GM23338 (cell line): Measurements from ENCODE around the gene CNOT8. TPM values are rescaled to one million over a fixed set of nuclear protein-coding genes. Genes with fewer than 3 reads are reported as not detected.

ENCODE experiments used
- ATAC-seq: fragments of 200-7000 bp; cut with Tn5 transposase; 3 replicates; pipeline ENCODE4 v1.9.1; 2020
- DNase-seq: peaks from one replicate; pipeline ENCODE4 v3.0.0-alpha.2; 2015; ENCODE audit warnings: low spot score
- H2AFZ ChIP-seq: fragments of 200-600 bp; sonication (generic); 2 replicates; pipeline ENCODE4 v1.8.0; 2016; ENCODE audit warnings: antibody characterized with exemption, mild to moderate bottlenecking, moderate library complexity
- H3F3A ChIP-seq: fragments of 200-600 bp; sonication (generic); replicated peaks from 2 replicates; pipeline ENCODE4 v1.8.0; 2017; ENCODE audit warnings: antibody characterized with exemption, mixed run types, low read depth
- H3K27ac ChIP-seq: fragments of 200-600 bp; sonication (generic); 2 replicates; pipeline ENCODE4 v1.6.1; 2016; ENCODE audit warnings: low read depth
- H3K27me3 ChIP-seq: fragments of 200-600 bp; sonication (generic); 2 replicates; pipeline ENCODE4 v1.8.0; 2016; ENCODE audit warnings: mild to moderate bottlenecking, mixed run types, moderate library complexity; ENCODE audit not compliant: insufficient read depth
- H3K36me3 ChIP-seq: fragments of 200-600 bp; sonication (generic); 2 replicates; pipeline ENCODE4 v1.8.0; 2016; ENCODE audit warnings: mild to moderate bottlenecking; ENCODE audit not compliant: insufficient read depth
- H3K4me1 ChIP-seq: fragments of 200-600 bp; sonication (generic); 2 replicates; pipeline ENCODE4 v1.8.0; 2016; ENCODE audit warnings: mild to moderate bottlenecking, moderate library complexity; ENCODE audit not compliant: insufficient read depth
- H3K4me2 ChIP-seq: fragments of 200-600 bp; sonication (generic); 2 replicates; pipeline ENCODE4 v1.7.1; 2017; ENCODE audit warnings: mixed run types
- H3K4me3 ChIP-seq: fragments of 200-600 bp; sonication (generic); 2 replicates; pipeline ENCODE4 v1.6.1; 2016; ENCODE audit warnings: mixed run types
- H3K79me2 ChIP-seq: fragments of 200-600 bp; sonication (generic); replicated peaks from 2 replicates; pipeline ENCODE4 v1.8.0; 2017; ENCODE audit warnings: mild to moderate bottlenecking; ENCODE audit not compliant: insufficient read depth
- H3K9me2 ChIP-seq: fragments of 200-600 bp; sonication (generic); 2 replicates; pipeline ENCODE4 v1.8.0; 2017; ENCODE audit not compliant: insufficient read depth
- H4K20me1 ChIP-seq: fragments of 200-600 bp; sonication (generic); replicated peaks from 2 replicates; pipeline ENCODE4 v1.8.0; 2017; ENCODE audit warnings: mild to moderate bottlenecking; ENCODE audit not compliant: insufficient read depth
- H3K27ac Mint-ChIP-seq: 2 replicates; pipeline ENCODE4 v1.8.0; 2020; ENCODE audit warnings: inconsistent platforms, mild to moderate bottlenecking, moderate library complexity, mixed read lengths
- H3K27me3 Mint-ChIP-seq: 3 replicates; pipeline ENCODE4 v1.8.0; 2022; ENCODE audit warnings: low read depth, mild to moderate bottlenecking, moderate library complexity, mixed read lengths, inconsistent platforms; ENCODE audit not compliant: insufficient read depth, poor library complexity
- H3K36me3 Mint-ChIP-seq: 3 replicates; pipeline ENCODE4 v1.8.0; 2021; ENCODE audit warnings: low read depth, mild to moderate bottlenecking, inconsistent platforms, moderate library complexity, mixed read lengths
- H3K4me1 Mint-ChIP-seq: 3 replicates; pipeline ENCODE4 v1.8.0; 2020; ENCODE audit warnings: mild to moderate bottlenecking, inconsistent platforms, mixed read lengths
- H3K4me3 Mint-ChIP-seq: 3 replicates; pipeline ENCODE4 v1.8.0; 2021; ENCODE audit warnings: moderate library complexity, mild to moderate bottlenecking, inconsistent platforms, mixed read lengths
- H3K9me3 Mint-ChIP-seq: 3 replicates; pipeline ENCODE4 v1.8.0; 2020; ENCODE audit warnings: moderate library complexity, mild to moderate bottlenecking, inconsistent platforms, mixed read lengths
- CREB1 ChIP-seq: fragments of 250-450 bp; sonication (Bioruptor Pico); IDR thresholded peaks from 2 replicates; pipeline ENCODE4 v1.5.0; 2020; ENCODE audit warnings: low read depth, mild to moderate bottlenecking, moderate library complexity
- EZH2 ChIP-seq: fragments of 200-600 bp; sonication (generic); IDR thresholded peaks from one replicate; pipeline ENCODE4 v1.8.0; 2017; ENCODE audit warnings: antibody characterized with exemption, mild to moderate bottlenecking, low read depth; ENCODE audit not compliant: unreplicated experiment
- EZH2phosphoT487 ChIP-seq: fragments of 200-600 bp; sonication (generic); IDR thresholded peaks from one replicate; pipeline ENCODE4 v1.8.1; 2018; ENCODE audit warnings: antibody characterized with exemption; ENCODE audit not compliant: unreplicated experiment
- JUNB ChIP-seq: IDR thresholded peaks from one replicate; pipeline ENCODE4 v1.6.1; 2016; ENCODE audit warnings: antibody characterized with exemption; ENCODE audit not compliant: unreplicated experiment
- NANOG ChIP-seq: IDR thresholded peaks from 2 replicates; pipeline ENCODE4 v1.6.1; 2016; ENCODE audit warnings: antibody characterized with exemption, borderline replicate concordance
- POLR2AphosphoS5 ChIP-seq: IDR thresholded peaks from 2 replicates; pipeline ENCODE4 v1.6.1; 2016; ENCODE audit warnings: antibody characterized with exemption, low read depth
- STAT1 ChIP-seq: IDR thresholded peaks from one replicate; pipeline ENCODE4 v1.6.1; 2016; ENCODE audit warnings: antibody characterized with exemption; ENCODE audit not compliant: unreplicated experiment
- ZNF114 ChIP-seq: fragments of 250-450 bp; sonication (Bioruptor Pico); IDR thresholded peaks from 2 replicates; pipeline ENCODE4 v1.5.0; 2020; ENCODE audit warnings: mild to moderate bottlenecking, moderate library complexity
- ZNF331 ChIP-seq: fragments of 250-450 bp; sonication (Bioruptor Pico); IDR thresholded peaks from 2 replicates; pipeline ENCODE4 v1.5.0; 2020; ENCODE audit warnings: low read depth, mild to moderate bottlenecking, moderate library complexity
- polyA plus RNA-seq: library from polyadenylated mRNA; unstranded; fragments of >200 nt; fragmentation: Nextera tagmentation; extraction: Ambion mirVana; gene quantifications from 2 replicates; pipeline ENCODE4 v1.2.1, GENCODE V29; 2016
- total RNA-seq: library from RNA; depleted of rRNA; stranded (reverse); fragments of >200 nt; shearing (Covaris generic); gene quantifications from 2 replicates; pipeline ENCODE4 v1.2.3, GENCODE V29; 2014
- TF ChIP-seq, protein P1 (sequence below), 2 experiments: fragments of 200-600 bp in 1 of 2; sonication (generic) in 1 of 2; conservative IDR thresholded peaks; 2 replicates each; pipeline versions ENCODE4 v1.5.1 to v1.6.1; 2016 to 2017; ENCODE audit warnings: antibody characterized with exemption in 2 of 2, low read depth in 2 of 2, mild to moderate bottlenecking in 2 of 2, moderate library complexity in 1 of 2
- TF ChIP-seq, protein P2 (sequence below): fragments of 250-450 bp; sonication (Bioruptor Pico); IDR thresholded peaks from 2 replicates; pipeline ENCODE4 v1.5.0; 2020; ENCODE audit warnings: mild to moderate bottlenecking, moderate library complexity
- TF ChIP-seq, protein P3 (sequence below): IDR thresholded peaks from one replicate; pipeline ENCODE4 v1.6.1; 2018; ENCODE audit warnings: antibody characterized with exemption; ENCODE audit not compliant: unreplicated experiment
- TF ChIP-seq, protein P4 (sequence below): IDR thresholded peaks from 2 replicates; pipeline ENCODE4 v1.6.1; 2016; ENCODE audit warnings: antibody characterized with exemption

The CNOT8 gene
- total and polyA plus RNA-seq, 2 experiments from 2014 or later = 31.2 to 77.7 TPM

DNA sequence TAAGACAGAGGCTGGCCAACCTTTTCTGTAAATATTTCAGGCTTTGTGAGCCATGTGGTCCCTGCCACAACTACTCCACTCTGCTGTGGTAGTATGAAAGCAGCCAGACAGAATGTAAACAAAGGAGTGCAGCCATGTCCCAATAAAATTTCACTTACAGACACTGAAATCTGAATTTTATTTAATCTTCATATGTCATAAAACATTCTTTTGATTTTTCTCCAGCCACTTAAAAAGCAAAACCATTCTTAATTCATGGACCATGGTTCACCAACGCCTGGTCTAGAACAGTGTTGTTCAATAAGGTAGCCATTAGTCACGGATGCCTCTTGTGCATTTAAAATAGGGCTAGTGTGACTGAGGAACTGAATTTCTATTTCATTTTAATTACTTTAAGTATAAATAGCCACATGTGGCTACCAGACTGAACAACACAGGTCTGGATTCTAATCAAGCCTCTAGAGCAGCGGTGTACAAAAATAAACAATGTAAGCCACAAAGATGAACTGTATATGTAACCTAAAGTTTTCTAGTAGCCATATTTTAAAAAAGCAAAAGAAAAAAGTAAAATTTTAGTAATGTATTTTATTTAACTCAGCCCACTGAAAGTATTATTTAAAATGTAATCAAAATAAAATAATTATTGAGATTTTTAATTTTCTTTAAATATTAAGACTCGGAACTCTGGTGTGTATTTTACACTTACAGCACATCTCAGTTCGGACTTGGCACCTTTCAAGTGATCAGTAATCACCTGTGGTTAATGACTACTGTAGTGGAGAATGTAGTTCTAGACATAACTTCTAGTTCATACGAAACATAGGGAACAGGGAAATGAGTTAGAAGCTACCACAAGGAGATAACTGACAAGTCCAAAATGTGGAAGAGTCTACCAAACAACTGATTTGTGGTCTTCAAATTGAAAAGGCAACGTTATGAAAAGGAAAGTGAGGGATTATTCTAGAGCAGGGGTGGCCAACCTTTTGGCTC lies 65.3 kb downstream of the CNOT8 start:
- peaks cover 79% of the 10 kb centered on the region for H3K36me3 Mint-ChIP-seq
- no peak for ATAC-seq

More for the DNA sequence above, 65.3 kb downstream of the CNOT8 start:
- no peaks in the 10 kb centered on the region for H3K4me1 ChIP-seq
- no peak overlapping the region for H3K27ac ChIP-seq
- no peak overlapping the region for H3K4me2 ChIP-seq
- Mint-ChIP-seq H3K9me3 (no peaks in the 10 kb centered on the region), H3K27me3 (no peaks in the 10 kb centered on the region), H3K27ac (no peak overlapping the region), H3K4me3 (no peak overlapping the region), H3K4me1 (no peaks in the 10 kb centered on the region)
- H2AFZ ChIP-seq = no peak overlapping the region
- no peak overlapping the region for H3K4me3 ChIP-seq
- peaks cover 57% of the 10 kb centered on the region for H3K36me3 ChIP-seq
- no peaks in the 10 kb centered on the region for H3K9me2 ChIP-seq
- H3K79me2 ChIP-seq = no peaks in the 10 kb centered on the region
- TF ChIP-seq EZH2 (no peak), CREB1 (CRISPR knock-in tag) (no peak), POLR2AphosphoS5 (no peak), EZH2phosphoT487 (no peak), ZNF114 (CRISPR knock-in tag) (no peak), STAT1 (no peak), JUNB (no peak), NANOG (no peak), ZNF331 (CRISPR knock-in tag) (no peak)
- TF ChIP-seq, protein P1, sequence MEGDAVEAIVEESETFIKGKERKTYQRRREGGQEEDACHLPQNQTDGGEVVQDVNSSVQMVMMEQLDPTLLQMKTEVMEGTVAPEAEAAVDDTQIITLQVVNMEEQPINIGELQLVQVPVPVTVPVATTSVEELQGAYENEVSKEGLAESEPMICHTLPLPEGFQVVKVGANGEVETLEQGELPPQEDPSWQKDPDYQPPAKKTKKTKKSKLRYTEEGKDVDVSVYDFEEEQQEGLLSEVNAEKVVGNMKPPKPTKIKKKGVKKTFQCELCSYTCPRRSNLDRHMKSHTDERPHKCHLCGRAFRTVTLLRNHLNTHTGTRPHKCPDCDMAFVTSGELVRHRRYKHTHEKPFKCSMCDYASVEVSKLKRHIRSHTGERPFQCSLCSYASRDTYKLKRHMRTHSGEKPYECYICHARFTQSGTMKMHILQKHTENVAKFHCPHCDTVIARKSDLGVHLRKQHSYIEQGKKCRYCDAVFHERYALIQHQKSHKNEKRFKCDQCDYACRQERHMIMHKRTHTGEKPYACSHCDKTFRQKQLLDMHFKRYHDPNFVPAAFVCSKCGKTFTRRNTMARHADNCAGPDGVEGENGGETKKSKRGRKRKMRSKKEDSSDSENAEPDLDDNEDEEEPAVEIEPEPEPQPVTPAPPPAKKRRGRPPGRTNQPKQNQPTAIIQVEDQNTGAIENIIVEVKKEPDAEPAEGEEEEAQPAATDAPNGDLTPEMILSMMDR (conservative IDR thresholded peaks at IDR 0.05; ENCODE audit: low read depth in 2 of 2) = no peak
- TF ChIP-seq, protein P2, sequence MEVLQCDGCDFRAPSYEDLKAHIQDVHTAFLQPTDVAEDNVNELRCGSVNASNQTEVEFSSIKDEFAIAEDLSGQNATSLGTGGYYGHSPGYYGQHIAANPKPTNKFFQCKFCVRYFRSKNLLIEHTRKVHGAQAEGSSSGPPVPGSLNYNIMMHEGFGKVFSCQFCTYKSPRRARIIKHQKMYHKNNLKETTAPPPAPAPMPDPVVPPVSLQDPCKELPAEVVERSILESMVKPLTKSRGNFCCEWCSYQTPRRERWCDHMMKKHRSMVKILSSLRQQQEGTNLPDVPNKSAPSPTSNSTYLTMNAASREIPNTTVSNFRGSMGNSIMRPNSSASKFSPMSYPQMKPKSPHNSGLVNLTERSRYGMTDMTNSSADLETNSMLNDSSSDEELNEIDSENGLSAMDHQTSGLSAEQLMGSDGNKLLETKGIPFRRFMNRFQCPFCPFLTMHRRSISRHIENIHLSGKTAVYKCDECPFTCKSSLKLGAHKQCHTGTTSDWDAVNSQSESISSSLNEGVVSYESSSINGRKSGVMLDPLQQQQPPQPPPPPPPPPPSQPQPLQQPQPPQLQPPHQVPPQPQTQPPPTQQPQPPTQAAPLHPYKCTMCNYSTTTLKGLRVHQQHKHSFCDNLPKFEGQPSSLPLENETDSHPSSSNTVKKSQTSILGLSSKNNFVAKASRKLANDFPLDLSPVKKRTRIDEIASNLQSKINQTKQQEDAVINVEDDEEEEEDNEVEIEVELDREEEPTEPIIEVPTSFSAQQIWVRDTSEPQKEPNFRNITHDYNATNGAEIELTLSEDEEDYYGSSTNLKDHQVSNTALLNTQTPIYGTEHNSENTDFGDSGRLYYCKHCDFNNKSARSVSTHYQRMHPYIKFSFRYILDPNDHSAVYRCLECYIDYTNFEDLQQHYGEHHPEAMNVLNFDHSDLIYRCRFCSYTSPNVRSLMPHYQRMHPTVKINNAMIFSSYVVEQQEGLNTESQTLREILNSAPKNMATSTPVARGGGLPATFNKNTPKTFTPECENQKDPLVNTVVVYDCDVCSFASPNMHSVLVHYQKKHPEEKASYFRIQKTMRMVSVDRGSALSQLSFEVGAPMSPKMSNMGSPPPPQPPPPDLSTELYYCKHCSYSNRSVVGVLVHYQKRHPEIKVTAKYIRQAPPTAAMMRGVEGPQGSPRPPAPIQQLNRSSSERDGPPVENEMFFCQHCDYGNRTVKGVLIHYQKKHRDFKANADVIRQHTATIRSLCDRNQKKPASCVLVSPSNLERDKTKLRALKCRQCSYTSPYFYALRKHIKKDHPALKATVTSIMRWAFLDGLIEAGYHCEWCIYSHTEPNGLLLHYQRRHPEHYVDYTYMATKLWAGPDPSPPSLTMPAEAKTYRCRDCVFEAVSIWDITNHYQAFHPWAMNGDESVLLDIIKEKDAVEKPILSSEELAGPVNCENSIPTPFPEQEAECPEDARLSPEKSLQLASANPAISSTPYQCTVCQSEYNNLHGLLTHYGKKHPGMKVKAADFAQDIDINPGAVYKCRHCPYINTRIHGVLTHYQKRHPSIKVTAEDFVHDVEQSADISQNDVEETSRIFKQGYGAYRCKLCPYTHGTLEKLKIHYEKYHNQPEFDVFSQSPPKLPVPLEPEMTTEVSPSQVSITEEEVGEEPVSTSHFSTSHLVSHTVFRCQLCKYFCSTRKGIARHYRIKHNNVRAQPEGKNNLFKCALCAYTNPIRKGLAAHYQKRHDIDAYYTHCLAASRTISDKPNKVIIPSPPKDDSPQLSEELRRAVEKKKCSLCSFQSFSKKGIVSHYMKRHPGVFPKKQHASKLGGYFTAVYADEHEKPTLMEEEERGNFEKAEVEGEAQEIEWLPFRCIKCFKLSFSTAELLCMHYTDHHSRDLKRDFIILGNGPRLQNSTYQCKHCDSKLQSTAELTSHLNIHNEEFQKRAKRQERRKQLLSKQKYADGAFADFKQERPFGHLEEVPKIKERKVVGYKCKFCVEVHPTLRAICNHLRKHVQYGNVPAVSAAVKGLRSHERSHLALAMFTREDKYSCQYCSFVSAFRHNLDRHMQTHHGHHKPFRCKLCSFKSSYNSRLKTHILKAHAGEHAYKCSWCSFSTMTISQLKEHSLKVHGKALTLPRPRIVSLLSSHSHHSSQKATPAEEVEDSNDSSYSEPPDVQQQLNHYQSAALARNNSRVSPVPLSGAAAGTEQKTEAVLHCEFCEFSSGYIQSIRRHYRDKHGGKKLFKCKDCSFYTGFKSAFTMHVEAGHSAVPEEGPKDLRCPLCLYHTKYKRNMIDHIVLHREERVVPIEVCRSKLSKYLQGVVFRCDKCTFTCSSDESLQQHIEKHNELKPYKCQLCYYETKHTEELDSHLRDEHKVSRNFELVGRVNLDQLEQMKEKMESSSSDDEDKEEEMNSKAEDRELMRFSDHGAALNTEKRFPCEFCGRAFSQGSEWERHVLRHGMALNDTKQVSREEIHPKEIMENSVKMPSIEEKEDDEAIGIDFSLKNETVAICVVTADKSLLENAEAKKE (CRISPR knock-in tag) = no peak
- TF ChIP-seq, protein P3, sequence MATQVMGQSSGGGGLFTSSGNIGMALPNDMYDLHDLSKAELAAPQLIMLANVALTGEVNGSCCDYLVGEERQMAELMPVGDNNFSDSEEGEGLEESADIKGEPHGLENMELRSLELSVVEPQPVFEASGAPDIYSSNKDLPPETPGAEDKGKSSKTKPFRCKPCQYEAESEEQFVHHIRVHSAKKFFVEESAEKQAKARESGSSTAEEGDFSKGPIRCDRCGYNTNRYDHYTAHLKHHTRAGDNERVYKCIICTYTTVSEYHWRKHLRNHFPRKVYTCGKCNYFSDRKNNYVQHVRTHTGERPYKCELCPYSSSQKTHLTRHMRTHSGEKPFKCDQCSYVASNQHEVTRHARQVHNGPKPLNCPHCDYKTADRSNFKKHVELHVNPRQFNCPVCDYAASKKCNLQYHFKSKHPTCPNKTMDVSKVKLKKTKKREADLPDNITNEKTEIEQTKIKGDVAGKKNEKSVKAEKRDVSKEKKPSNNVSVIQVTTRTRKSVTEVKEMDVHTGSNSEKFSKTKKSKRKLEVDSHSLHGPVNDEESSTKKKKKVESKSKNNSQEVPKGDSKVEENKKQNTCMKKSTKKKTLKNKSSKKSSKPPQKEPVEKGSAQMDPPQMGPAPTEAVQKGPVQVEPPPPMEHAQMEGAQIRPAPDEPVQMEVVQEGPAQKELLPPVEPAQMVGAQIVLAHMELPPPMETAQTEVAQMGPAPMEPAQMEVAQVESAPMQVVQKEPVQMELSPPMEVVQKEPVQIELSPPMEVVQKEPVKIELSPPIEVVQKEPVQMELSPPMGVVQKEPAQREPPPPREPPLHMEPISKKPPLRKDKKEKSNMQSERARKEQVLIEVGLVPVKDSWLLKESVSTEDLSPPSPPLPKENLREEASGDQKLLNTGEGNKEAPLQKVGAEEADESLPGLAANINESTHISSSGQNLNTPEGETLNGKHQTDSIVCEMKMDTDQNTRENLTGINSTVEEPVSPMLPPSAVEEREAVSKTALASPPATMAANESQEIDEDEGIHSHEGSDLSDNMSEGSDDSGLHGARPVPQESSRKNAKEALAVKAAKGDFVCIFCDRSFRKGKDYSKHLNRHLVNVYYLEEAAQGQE = no peak
- TF ChIP-seq, protein P4, sequence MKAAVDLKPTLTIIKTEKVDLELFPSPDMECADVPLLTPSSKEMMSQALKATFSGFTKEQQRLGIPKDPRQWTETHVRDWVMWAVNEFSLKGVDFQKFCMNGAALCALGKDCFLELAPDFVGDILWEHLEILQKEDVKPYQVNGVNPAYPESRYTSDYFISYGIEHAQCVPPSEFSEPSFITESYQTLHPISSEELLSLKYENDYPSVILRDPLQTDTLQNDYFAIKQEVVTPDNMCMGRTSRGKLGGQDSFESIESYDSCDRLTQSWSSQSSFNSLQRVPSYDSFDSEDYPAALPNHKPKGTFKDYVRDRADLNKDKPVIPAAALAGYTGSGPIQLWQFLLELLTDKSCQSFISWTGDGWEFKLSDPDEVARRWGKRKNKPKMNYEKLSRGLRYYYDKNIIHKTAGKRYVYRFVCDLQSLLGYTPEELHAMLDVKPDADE = no peak
- no peak for DNase-seq
- no peaks in the 10 kb centered on the region for H3K27me3 ChIP-seq
- peaks cover 4% of the 10 kb centered on the region for H4K20me1 ChIP-seq
- H3F3A ChIP-seq = no peaks in the 10 kb centered on the region
